GM19043 (cell line): ENCODE results near the gene PAX5.
A peak's percentile ranks its signal among the peaks of the same experiment; 100 is the strongest.

Source experiments
- ATAC-seq: cut with Tn5 transposase; IDR thresholded peaks from one replicate; pipeline ENCODE4 v1.9.1; 2021; ENCODE audit warnings: low read depth; ENCODE audit not compliant: unreplicated experiment

PAX5 gene

DNA sequence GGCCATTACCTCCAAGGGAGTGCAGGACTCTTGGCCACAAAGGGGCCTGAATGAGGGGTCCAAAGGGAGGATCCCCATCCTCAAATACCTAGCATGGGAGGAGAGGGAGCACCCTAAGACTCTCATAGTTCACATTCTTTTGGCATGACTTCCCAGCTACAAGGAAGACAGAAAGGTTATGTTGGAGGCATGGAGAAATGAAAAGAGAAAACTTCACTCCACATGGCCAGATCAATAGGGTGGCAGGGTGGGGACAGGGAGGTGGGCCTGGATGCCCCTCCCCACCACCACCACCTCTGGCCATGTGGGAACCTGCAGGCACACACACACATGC is 97.6 kb downstream of the PAX5 start:
- no peak for ATAC-seq

DNA sequence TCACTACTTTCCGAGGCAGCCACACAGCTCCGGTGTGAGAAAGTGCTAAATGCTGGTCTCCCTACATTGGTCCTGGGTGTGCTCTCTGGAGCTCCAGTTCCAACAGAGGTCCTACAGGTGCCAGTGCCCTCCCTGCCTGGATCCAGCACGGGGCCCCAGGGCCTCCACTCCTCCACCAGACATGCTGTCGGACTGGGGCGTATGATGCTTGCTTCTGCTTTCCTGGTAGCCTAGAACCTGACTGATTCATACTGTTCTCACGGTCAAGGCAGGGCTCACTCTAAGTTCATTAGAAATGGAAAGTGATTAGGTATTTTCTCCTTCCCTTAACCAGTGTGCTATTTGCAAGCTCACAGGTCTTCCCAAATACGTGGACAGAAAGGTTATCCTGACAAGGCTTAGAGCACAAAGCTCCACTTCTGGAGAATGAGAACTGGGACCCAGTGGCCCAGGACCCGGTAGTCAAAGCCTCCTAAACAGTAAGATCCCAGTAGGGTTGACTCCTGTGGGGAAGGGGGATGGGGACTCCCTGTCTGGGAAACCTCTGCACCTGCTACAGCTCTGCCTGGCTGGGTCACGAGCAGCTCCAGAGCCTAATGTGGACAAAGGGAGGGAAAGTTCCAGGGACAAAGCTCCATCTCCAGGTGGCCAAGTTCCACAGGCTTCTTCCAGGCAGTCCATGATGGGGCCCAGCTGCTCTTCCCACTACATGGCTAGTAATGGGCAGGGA is 98.1 kb downstream of the PAX5 start:
- peak; percentile 70 for ATAC-seq

DNA sequence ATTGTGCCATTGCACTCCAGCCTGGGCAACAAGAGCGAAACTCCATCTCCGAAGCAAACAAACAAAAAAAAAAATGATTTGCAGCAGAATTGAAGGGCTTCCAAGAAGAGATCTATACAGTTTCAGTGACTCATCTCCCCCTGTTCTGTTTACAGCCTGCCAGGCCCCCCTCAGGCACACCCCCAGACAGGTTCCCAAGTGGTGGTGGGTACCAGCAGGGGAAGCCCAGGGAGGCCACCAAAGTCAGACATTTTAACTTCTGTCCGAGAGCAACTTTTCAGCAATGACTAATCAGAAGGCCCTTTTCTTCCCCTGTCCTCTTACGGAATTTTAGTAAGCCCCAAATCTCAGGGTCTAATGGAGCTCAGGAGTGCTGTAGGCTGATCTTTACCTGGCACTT is 98.7 kb downstream of the PAX5 start:
- ATAC-seq = peak; percentile 20

GRCh38 chr9:36934478-36935065 is 99.5 kb downstream of the PAX5 start:
- ATAC-seq = no peak

DNA sequence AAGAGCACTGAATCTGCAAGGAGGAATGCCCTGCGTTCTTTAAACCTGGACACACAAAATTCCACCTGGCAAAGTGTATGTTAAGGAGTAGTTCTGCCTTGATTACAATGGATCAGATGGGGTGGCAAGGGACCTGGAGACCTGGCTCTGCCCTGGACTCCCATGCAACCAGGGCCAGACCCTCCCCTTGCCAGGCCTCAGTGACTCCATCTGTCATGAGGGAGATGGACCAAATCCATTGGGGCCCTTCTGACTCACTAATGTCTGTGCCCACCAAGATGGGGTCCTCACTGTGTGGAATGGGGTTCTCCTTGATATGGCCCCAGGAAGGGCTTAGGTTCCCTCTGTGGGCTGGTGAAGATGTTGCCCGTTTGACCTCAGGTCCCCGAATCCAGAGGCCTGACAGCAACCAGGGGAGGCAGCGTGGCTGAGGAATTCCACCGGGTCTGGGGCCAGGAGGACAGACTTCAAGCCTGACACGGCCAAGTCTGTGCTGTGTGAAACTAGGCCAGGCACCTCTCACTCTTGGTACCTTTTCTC is 100.3 kb downstream of the PAX5 start:
- ATAC-seq = no peak

DNA sequence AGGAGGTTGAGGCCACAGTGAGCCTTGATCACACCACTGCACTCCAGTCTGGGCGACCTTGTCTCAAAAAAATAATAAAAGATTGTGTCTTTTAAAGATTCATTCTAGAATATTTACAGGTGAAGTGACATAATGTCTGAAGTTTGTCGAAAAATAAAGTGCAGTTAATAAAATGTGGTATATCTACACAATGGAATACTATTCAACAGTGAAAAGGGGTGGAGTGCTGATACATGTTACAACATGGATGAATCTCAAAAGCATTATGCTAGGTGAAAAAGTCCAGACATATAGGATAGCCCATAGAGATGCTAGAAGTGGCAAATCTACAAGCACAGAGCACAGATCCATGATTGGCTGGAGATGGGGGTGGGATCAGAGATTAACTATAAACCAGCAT is 101.9 kb downstream of the PAX5 start:
- ATAC-seq = no peak

- ATAC-seq = no peak
Measured at GRCh38 chr9:36930941-36931340, 103.1 kb downstream of the PAX5 start.

DNA sequence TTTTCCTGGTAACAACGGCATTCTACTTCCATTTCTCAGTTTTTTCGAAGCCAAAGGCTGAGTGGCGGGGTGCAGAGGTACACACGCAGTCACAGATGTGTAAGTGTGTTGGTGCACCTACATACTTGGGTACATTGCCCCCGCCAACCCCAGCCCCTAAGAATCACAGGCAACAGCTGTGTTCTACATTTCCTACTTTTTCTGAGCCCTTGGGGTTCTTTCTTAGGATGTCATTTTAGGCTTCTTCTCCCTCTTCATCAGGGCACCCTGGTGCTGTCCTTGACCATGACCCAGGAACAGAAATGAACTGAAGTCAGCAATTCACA is 104.8 kb downstream of the PAX5 start:
- ATAC-seq = no peak

DNA sequence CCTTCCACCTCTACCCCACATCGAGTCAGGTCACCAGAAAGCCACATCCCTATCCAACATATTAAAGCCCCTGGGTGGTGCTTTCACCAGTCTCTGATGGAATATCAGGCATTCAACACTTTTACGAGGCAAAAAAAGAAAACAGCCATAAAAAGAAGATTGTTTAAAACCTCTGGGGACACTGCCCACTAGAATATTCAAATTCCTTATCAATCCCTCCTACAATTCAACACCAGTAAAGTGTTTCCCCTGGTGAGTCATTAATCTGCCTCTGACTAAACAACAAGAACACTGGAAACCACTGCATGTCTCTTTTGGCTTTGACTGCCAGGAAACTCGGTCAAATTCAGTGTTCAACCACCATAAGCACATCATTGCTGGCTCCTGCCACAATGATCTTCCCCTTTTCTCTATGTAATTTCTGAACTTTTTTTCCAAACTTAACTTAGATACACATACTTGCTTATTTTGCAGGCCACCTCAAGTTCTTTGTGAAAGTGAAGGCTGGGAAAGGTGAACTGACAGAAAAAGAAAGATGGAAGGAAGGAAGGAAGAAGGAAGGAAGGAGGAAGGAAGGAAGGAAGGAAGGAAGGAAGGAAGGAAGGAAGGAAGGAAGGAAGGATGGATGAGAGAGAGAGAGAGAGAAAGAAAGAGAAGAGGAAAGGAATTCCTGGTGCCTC is 105.3 kb downstream of the PAX5 start:
- ATAC-seq = no peak

- no peak for ATAC-seq
Measured at GRCh38 chr9:36928210-36928609, 105.9 kb downstream of the PAX5 start.

GRCh38 chr9:36924757-36925432 is 109.2 kb downstream of the PAX5 start:
- ATAC-seq = no peak

DNA sequence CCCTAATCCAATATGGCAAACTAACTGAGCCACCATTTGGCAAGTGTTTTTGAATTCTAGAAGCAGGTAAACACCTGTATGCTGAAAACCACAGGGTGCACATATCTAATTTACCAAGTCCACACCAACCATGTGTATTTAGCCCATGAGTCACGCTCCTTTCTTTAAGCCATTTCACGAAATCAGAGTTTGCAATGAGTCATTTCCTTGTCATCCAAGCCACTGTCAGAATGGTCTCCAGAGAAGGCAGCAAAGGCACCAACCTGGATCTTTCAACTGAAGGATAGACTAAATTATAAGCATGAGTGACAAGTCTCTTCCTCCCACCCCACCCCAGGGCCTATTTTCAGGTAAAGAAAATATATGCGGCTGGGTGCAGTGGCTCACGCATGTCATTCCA is 110.0 kb downstream of the PAX5 start:
- ATAC-seq = no peak

- ATAC-seq = no peak
Measured at GRCh38 chr9:36923025-36923625, 110.9 kb downstream of the PAX5 start.

- no peak for ATAC-seq
Measured at GRCh38 chr9:36922548-36922947, 111.5 kb downstream of the PAX5 start.

GRCh38 chr9:36914212-36914577 is 119.9 kb downstream of the PAX5 start:
- ATAC-seq = no peak

GRCh38 chr9:36913393-36914211 is 120.5 kb downstream of the PAX5 start:
- no peak for ATAC-seq

DNA sequence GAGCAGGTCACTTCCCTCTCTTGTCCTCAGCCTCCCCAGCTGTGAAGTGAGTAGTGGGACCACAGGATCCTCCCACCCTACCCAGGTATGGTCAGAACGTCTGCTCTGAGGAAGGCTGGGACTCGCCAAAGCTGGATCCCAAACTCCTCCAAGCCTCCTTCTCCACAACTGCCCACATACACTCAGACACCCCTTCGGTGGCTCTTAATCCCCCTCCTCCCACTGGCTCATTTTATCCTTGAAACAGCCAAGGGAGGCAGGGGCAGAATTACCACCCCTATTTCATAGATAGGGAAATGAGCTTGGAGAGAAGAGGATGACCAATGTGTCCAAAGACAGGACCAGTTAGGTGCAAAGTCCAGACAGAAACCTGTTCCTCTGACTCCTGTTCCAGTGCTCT is 121.4 kb downstream of the PAX5 start:
- no peak for ATAC-seq

GRCh38 chr9:36911601-36912412 is 122.3 kb downstream of the PAX5 start:
- no peak for ATAC-seq

DNA sequence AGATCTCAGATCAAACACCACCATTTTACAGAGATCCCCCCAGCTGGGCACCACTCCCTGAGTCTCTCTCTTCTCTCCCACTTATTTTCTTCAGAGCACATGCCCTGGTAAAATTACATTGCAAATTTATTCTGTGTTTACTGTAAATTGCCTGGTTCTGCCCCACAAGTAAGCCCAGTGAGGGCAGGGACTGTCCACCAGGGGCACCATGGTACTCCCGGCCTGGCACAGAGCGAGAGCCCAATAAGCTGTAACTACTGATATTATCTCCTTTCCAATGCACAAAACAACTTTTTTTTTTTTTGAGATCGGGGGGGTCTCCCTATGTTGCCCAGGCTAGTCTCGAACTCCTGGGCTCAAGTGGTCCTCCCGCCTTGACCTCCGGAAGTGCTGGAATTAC is 123.0 kb downstream of the PAX5 start:
- ATAC-seq = no peak
